ENCODE data around the gene FAM50B. TPM values are rescaled to one million over a fixed set of nuclear protein-coding genes. Genes with fewer than 3 reads are reported as not detected.

The FAM50B gene
- total and polyA plus RNA-seq, 2 experiments from 2014 or later: 2.2 to 2.6 TPM

GRCh38 chr6:3813918-3814317 lies 35.3 kb upstream of the FAM50B start:
- DNase-seq (ENCODE audit: low read depth in 1 of 2, low spot score in 1 of 2): no peak
- H3K9me3 ChIP-seq (ENCODE audit: low read depth): no peaks in the 10 kb centered on the region
- TF ChIP-seq CTCF (IDR thresholded peaks at IDR 0.05; ENCODE audit: low read depth, low read length): no peak
- H3K36me3 ChIP-seq: no peaks in the 10 kb centered on the region
- no peak overlapping the region for H3K27ac ChIP-seq
- H3K4me3 ChIP-seq: no peak overlapping the region
- no peaks in the 10 kb centered on the region for H3K27me3 ChIP-seq
- H3K4me1 ChIP-seq (ENCODE audit: low read depth): no peaks in the 10 kb centered on the region

DNA sequence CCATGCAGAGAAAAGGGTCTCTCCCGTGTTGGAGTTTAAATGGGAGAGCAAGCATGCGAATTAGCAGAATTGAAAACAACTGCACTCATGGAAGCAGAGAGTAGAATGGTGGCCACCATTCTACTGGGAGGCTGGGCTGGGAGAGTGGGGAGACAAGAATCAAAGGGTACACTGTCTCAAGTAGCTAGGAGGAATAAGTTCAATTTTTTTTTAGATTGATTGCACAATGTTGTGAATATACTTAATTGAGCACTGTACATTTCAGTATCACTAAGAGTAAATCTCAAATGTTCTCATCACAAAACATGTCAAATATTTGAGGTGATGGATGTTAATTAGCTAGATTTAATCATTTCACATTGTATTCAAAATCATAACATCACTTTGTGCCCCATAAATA lies 34.6 kb upstream of the FAM50B start:
- H3K36me3 ChIP-seq: no peaks in the 10 kb centered on the region
- no peak for DNase-seq (ENCODE audit: low read depth in 1 of 2, low spot score in 1 of 2)
- H3K27me3 ChIP-seq: no peaks in the 10 kb centered on the region
- no peaks in the 10 kb centered on the region for H3K9me3 ChIP-seq (ENCODE audit: low read depth)
- H3K27ac ChIP-seq: no peak overlapping the region
- H3K4me1 ChIP-seq (ENCODE audit: low read depth): no peaks in the 10 kb centered on the region
- TF ChIP-seq CTCF (IDR thresholded peaks at IDR 0.05; ENCODE audit: low read depth, low read length): no peak
- H3K4me3 ChIP-seq: no peak overlapping the region

- no peak for DNase-seq (ENCODE audit: low read depth in 1 of 2, low spot score in 1 of 2)
- Histone ChIP-seq H3K36me3 (no peaks in the 10 kb centered on the region), H3K4me1 (ENCODE audit: low read depth) (no peaks in the 10 kb centered on the region), H3K27ac (no peak overlapping the region), H3K9me3 (ENCODE audit: low read depth) (no peaks in the 10 kb centered on the region), H3K27me3 (no peaks in the 10 kb centered on the region), H3K4me3 (no peak overlapping the region)
- TF ChIP-seq CTCF (IDR thresholded peaks at IDR 0.05; ENCODE audit: low read depth, low read length): no peak
Observed at GRCh38 chr6:3816251-3816650, 32.9 kb upstream of the FAM50B start.

- H3K9me3 ChIP-seq (ENCODE audit: low read depth): no peaks in the 10 kb centered on the region
- TF ChIP-seq CTCF (IDR thresholded peaks at IDR 0.05; ENCODE audit: low read depth, low read length): no peak
- no peak overlapping the region for H3K4me3 ChIP-seq
- no peaks in the 10 kb centered on the region for H3K4me1 ChIP-seq (ENCODE audit: low read depth)
- DNase-seq (ENCODE audit: low read depth in 1 of 2, low spot score in 1 of 2): no peak
- no peaks in the 10 kb centered on the region for H3K36me3 ChIP-seq
- no peak overlapping the region for H3K27ac ChIP-seq
- H3K27me3 ChIP-seq: no peaks in the 10 kb centered on the region
Observed at GRCh38 chr6:3819161-3820110, 29.7 kb upstream of the FAM50B start.

GRCh38 chr6:3820563-3820962 lies 28.6 kb upstream of the FAM50B start:
- Histone ChIP-seq H3K36me3 (no peaks in the 10 kb centered on the region), H3K27ac (no peak overlapping the region), H3K27me3 (no peaks in the 10 kb centered on the region), H3K4me1 (ENCODE audit: low read depth) (no peaks in the 10 kb centered on the region), H3K4me3 (no peak overlapping the region), H3K9me3 (ENCODE audit: low read depth) (no peaks in the 10 kb centered on the region)
- DNase-seq (ENCODE audit: low read depth in 1 of 2, low spot score in 1 of 2): no peak
- TF ChIP-seq CTCF (IDR thresholded peaks at IDR 0.05; ENCODE audit: low read depth, low read length): no peak

Measured in cardiac muscle cell (in vitro differentiated cells and primary cell).